ENCODE data around the gene NUDT8. TPM values are rescaled to one million over a fixed set of nuclear protein-coding genes. Genes with fewer than 3 reads are reported as not detected.

NUDT8 gene
- polyA plus RNA-seq, 1 of the 3 experiments (the other 2 are of a cell fraction): 2.7 TPM

DNA sequence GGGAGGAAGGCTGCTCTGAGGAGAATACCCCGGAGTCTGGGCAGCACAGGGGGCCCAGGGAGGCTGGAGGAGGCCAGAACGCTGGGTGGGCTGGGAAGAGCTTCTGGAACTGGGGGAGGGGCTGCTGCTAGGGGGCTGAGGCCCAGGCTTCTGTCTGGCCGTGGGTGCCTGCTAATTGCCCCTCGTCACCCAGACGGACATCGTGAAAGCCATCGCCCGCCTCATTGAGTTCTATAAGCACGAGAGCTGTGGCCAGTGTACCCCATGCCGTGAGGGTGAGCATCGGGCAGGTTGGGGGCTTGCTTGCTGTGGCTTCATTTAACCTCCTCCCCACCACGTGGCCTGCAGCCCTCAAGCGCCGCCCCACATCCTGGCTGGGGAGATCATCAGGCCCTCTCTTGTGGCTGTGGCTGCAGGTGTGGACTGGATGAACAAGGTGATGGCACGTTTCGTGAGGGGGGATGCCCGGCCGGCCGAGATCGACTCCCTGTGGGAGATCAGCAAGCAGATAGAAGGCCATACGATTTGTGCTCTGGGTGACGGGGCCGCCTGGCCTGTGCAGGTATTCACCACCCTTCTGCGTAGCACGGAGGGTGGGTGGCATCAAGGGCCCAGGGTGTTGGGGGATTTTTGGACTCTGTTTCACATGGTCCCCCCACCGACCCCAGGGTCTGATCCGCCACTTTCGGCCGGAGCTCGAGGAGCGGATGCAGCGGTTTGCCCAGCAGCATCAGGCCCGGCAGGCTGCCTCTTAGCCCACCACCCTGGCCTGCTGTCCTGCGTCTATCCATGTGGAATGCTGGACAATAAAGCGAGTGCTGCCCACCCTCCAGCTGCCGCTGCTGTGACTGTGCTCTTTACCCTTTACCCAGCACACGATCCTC is 17.8 kb downstream of the NUDT8 start:
- no peaks in the 10 kb centered on the region for H3K9me2 ChIP-seq
- peaks cover 2% of the 10 kb centered on the region; the same call in 1 of the 2 replicates for H4K20me1 ChIP-seq (ENCODE audit: insufficient read depth)
- TF ChIP-seq YY1 (IDR thresholded peaks at IDR 0.05; ENCODE audit: low read depth) (no peak), JUND (IDR thresholded peaks at IDR 0.05) (no peak), GABPA (IDR thresholded peaks at IDR 0.05; ENCODE audit: low read depth) (no peak), RFX5 (IDR thresholded peaks at IDR 0.05; ENCODE audit: low read length) (no peak), TEAD4 (IDR thresholded peaks at IDR 0.05; ENCODE audit: borderline replicate concordance, insufficient read depth) (no peak), FOXM1 (IDR thresholded peaks at IDR 0.05; ENCODE audit: low read depth) (no peak), FOSL2 (IDR thresholded peaks at IDR 0.05; ENCODE audit: borderline replicate concordance, low read depth) (no peak), POLR2AphosphoS5 (IDR thresholded peaks at IDR 0.05; ENCODE audit: low read depth, low read length) (no peak), MEF2A (IDR thresholded peaks at IDR 0.05; ENCODE audit: borderline replicate concordance, low read depth) (no peak), EZH2phosphoT487 (IDR thresholded peaks at IDR 0.05; ENCODE audit: borderline replicate concordance, low read depth) (no peak), EP300 (IDR thresholded peaks at IDR 0.05; ENCODE audit: borderline replicate concordance in 1 of 2, low read depth in 1 of 2, low read length in 1 of 2) (no peak)
- TF ChIP-seq, protein P1, sequence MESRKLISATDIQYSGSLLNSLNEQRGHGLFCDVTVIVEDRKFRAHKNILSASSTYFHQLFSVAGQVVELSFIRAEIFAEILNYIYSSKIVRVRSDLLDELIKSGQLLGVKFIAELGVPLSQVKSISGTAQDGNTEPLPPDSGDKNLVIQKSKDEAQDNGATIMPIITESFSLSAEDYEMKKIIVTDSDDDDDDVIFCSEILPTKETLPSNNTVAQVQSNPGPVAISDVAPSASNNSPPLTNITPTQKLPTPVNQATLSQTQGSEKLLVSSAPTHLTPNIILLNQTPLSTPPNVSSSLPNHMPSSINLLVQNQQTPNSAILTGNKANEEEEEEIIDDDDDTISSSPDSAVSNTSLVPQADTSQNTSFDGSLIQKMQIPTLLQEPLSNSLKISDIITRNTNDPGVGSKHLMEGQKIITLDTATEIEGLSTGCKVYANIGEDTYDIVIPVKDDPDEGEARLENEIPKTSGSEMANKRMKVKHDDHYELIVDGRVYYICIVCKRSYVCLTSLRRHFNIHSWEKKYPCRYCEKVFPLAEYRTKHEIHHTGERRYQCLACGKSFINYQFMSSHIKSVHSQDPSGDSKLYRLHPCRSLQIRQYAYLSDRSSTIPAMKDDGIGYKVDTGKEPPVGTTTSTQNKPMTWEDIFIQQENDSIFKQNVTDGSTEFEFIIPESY (IDR thresholded peaks at IDR 0.05; ENCODE audit: borderline replicate concordance, low read depth): no peak
- no peak overlapping the region for H3K9ac ChIP-seq
- POLR2A ChIA-PET: no interaction called here
- no peak overlapping the region for H3K27ac ChIP-seq (ENCODE audit: low read depth in 2 of 2, low read length in 1 of 2)
- H3K9me3 ChIP-seq: no peaks in the 10 kb centered on the region
- H3K4me1 ChIP-seq (ENCODE audit: control insufficient read depth in 1 of 2, insufficient read depth in 2 of 2, low read depth in 1 of 2, low read length in 1 of 2): peaks cover 7% of the 10 kb centered on the region in 2 experiments; a peak in 3 of 4 replicates
- DNase-seq: no peak
- WGBS (ENCODE audit: low lambda C conversion rate): 89% methylated on average over 17 of the region's 37 CpGs
- peaks cover 5 to 42% of the 10 kb centered on the region in 2 experiments for H3K36me3 ChIP-seq (replicated peaks in 1 of 2; ENCODE audit: control insufficient read depth in 1 of 2, insufficient read depth in 2 of 2, low read length in 1 of 2)
- peaks cover 15% of the 10 kb centered on the region for H3K79me2 ChIP-seq (ENCODE audit: insufficient read depth)
- no peak overlapping the region for H3K4me3 ChIP-seq (ENCODE audit: low read depth in 2 of 2, low read length in 1 of 2)
- no peak overlapping the region for H2AFZ ChIP-seq (ENCODE audit: low read depth)
- no peak overlapping the region for H3K4me2 ChIP-seq
- CTCF ChIA-PET: interaction anchor here (4.6 to 7.1 kb wide), 2 partner anchors 17 to 28 kb away, joined by 24 to 107 read pairs; partner anchors contain the start of genes GSTP1 and NUDT8
- H3F3A ChIP-seq (replicated peaks; ENCODE audit: insufficient read depth): no peaks in the 10 kb centered on the region
- no peaks in the 10 kb centered on the region for H3K27me3 ChIP-seq (ENCODE audit: insufficient read depth)

DNA sequence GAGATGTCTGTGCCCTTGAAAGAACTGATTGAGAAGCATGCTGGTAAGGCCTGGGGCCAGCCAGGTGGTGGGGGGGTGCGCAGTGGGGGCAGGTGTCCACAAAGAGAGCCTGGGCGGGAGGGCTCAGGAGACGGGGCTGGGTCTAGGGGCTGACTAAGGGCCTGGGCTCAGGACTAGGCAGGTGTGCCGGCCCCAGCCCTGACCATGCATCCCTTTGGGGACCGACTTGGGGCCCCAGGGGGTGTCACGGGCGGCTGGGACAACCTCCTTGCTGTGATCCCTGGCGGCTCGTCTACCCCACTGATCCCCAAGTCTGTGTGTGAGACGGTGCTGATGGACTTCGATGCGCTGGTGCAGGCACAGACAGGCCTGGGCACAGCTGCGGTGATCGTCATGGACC is 18.6 kb downstream of the NUDT8 start:
- Histone ChIP-seq H3K4me1 (ENCODE audit: control insufficient read depth in 1 of 2, insufficient read depth in 2 of 2, low read depth in 1 of 2, low read length in 1 of 2) (peaks cover 7 to 10% of the 10 kb centered on the region in 2 experiments; a peak in 3 of 4 replicates), H3K9me2 (no peaks in the 10 kb centered on the region), H3K36me3 (replicated peaks in 1 of 2; ENCODE audit: control insufficient read depth in 1 of 2, insufficient read depth in 2 of 2, low read length in 1 of 2) (peaks cover 5 to 42% of the 10 kb centered on the region in 2 experiments), H3K4me3 (ENCODE audit: low read depth in 2 of 2, low read length in 1 of 2) (no peak overlapping the region), H4K20me1 (ENCODE audit: insufficient read depth) (peaks cover 2% of the 10 kb centered on the region; the same call in 1 of the 2 replicates), H2AFZ (ENCODE audit: low read depth) (no peak overlapping the region), H3K27me3 (ENCODE audit: insufficient read depth) (no peaks in the 10 kb centered on the region), H3K79me2 (ENCODE audit: insufficient read depth) (peaks cover 17% of the 10 kb centered on the region), H3K4me2 (no peak overlapping the region), H3K9ac (no peak overlapping the region), H3K9me3 (no peaks in the 10 kb centered on the region), H3F3A (replicated peaks; ENCODE audit: insufficient read depth) (no peaks in the 10 kb centered on the region), H3K27ac (ENCODE audit: low read depth in 2 of 2, low read length in 1 of 2) (no peak overlapping the region)
- ChIA-PET POLR2A (no interaction called here), CTCF (no interaction called here)
- TF ChIP-seq, protein P2, sequence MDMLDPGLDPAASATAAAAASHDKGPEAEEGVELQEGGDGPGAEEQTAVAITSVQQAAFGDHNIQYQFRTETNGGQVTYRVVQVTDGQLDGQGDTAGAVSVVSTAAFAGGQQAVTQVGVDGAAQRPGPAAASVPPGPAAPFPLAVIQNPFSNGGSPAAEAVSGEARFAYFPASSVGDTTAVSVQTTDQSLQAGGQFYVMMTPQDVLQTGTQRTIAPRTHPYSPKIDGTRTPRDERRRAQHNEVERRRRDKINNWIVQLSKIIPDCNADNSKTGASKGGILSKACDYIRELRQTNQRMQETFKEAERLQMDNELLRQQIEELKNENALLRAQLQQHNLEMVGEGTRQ (IDR thresholded peaks at IDR 0.05; ENCODE audit: borderline replicate concordance, low read depth, low read length): no peak
- TF ChIP-seq FOXM1 (IDR thresholded peaks at IDR 0.05; ENCODE audit: low read depth) (no peak), NFIC (IDR thresholded peaks at IDR 0.05; ENCODE audit: borderline replicate concordance) (no peak), POLR2AphosphoS5 (IDR thresholded peaks at IDR 0.05; ENCODE audit: low read depth, low read length) (no peak), SMC3 (IDR thresholded peaks at IDR 0.05; ENCODE audit: low read depth, low read length) (no peak), FOXJ3 (CRISPR knock-in tag; IDR thresholded peaks at IDR 0.05) (no peak)
- TF ChIP-seq, protein P3, sequence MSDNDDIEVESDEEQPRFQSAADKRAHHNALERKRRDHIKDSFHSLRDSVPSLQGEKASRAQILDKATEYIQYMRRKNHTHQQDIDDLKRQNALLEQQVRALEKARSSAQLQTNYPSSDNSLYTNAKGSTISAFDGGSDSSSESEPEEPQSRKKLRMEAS (IDR thresholded peaks at IDR 0.05; ENCODE audit: low read depth): no peak
- DNase-seq: no peak
- WGBS (ENCODE audit: low lambda C conversion rate): 83% methylated on average over 2 of the region's 14 CpGs

Data from SK-N-SH (cell line).